Islet of Langerhans (tissue), 1 donor: Measurements from ENCODE around the gene CHKA.

Experiments used
- FAIRE-seq: peaks from one replicate; lab custom pipeline; 2011; peaks lifted over from hg19 to GRCh38; lab: Jason Lieb, UNC

CHKA gene

GRCh38 chr11:68012843-68013610 lies 108.2 kb downstream of the CHKA start:
- no peak for FAIRE-seq

GRCh38 chr11:68012044-68012842 lies 108.9 kb downstream of the CHKA start:
- FAIRE-seq, result no peak

DNA sequence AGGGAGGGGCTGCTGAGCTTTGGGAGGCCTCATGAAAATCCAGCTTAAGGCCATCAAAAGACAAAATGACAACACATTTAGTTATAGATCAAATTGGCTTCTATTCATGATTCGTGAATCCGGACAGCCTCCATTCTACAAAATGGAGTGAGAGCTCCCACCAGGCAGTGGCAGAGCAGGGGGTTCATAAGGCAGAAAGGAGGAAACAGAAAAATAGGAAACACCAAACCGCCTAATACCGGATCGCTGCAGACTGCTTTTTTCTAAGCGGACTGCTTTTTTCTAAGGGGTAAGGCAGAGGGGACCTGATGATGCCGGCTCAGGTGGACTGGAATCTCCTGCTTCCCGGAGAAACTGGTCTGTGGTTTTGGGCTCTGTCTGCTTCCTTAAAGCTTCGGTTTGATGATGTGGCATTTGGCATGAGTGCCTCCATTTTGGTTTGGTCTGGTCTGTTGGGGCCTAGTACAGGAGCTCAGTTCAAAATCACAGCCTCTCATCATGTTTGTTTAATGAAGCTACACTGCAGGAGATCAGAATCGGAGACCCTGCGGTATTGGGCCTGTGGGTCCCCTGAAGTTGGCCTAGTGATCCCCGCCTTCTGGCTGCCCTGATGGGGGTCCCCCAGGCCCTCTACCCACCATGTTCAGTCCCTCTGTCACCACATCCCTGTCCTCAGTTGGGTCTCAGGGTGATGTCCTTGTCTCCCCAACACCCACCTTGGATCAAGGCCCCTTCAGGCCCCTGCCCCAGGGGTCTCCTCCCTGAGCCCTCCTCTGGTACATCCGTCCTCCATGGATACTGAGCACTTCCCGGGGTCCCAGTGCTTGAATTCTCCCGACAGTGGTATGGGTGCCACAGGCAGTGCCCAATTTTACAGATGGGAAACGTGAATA lies 109.9 kb downstream of the CHKA start:
- FAIRE-seq, result no peak

DNA sequence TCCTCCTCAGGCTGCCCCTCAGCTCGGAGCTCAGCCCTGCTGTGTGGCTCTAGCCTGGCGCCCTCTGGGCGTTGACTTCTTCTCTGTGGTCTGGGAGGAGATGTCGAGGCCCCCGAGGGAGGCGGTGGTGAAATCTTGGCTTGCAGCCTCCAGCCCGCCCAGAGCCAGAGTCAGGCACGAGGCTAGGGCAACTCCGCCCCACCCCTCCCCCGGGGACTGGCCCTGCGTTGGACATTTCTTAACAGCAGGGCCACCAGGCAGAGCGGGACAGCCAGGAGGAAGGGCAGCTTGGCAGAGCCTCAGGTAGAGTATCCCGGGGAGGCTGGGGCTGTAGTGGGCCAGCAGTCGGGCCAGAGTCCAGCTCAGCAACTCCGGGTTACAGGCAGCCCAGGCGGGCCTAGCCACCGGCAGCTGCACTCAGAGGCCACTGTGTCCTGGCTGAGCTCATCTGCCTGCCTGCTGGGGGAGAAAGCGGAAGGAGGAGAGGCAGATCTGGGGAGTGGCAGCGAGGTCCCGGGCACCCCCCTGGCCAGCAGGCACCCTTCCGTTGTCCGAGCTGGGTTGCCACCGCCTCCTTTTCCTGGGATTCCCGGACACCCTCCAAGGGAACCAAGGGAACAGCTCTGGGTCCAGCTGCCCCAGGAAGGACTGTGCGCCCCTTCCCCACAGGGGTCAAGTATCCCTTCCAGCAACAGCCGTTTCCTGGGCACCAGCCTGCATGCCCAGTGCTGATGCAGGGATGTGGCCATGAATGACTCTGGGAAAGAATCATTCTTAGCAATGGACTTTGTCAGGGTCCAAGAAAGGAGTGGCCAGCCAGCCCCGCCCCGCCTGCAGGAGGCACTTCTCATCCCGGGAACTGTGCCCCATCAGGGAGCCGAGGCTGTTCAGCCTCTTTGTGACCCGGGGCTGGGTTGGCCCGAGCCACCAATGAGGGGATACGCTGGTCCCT lies 110.8 kb downstream of the CHKA start, which contains the start of gene ALDH3B1:
TSS of gene ALDH3B1 (plus strand) at position 238 of the 952 bp plus-strand sequence. CDS start 4,971 bp downstream, outside the sequence.
- FAIRE-seq, result no peak

DNA sequence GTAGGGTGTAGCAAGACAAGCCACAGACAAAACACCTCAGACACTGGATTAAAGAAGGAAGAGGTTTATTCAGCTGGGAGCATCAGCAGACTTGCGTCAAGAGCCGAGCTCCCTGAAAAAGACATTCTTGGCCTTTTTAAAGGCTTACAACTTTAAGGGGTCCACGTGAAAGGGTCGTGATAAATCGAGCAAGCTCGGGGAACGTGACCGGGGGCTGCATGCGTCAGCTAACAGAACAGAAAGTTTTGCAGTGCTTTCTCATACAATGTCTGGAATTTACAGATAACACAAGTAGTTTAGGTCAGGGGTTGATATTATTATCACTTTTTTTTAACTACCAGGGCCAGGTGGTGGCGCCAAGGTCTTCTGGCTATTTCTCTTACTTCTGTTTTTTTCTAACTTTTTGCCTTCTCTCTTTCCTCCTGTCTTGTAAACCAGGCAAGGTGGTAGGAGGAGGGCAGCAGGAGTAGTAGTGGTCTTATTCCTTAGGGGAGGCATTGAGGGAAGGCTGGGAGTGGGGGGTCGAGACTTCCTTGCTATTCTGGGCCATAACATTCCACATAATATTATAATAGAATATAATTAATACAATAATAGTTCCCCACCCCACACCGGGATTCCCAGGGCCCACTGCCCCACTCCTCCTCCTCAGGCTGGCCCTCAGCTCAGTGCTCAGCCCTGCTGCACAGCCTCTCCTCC lies 111.6 kb downstream of the CHKA start:
- no peak for FAIRE-seq

- FAIRE-seq, result no peak
Observed at GRCh38 chr11:68008381-68009337, 112.5 kb downstream of the CHKA start.

GRCh38 chr11:68007498-68008380 lies 113.4 kb downstream of the CHKA start:
- FAIRE-seq, result no peak

GRCh38 chr11:68006606-68007166 lies 114.5 kb downstream of the CHKA start:
- no peak for FAIRE-seq

DNA sequence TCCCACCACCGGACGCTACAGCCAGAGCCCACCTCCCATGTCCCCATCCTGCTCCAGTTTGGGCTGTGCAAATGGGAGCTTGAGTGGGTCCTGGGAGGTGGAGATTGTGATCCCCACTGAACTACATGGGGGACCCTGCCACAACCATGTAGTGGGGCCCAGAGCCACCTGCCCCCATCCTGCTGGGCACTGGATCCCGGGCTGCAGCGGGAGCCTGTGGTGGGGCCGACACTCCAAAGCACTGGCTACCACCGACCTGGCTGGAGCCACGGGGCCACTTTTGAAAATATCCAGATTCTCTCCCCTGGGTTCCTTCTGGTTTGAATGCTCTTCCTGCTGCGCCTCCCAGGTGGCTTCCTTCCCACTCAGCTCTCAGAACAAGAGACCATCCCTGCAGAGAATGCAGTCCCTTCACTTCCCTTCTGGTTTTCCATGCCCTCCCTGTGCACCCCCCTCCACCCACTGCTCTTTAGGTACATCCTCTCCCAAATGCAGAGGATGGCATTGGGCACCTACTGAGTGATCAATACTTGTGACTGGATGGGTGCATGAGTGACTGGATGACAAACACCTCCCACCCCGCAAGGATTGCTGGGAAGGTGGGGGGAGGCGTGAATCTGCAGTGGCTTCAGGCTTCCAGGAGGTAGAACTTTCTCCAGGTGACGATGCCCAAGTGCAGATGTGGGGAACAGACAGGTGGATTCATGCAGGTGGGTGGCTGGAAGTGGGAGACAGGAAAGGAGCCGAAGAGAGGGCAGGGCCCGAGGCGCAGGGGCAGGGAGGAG lies 116.4 kb downstream of the CHKA start:
- no peak for FAIRE-seq

DNA sequence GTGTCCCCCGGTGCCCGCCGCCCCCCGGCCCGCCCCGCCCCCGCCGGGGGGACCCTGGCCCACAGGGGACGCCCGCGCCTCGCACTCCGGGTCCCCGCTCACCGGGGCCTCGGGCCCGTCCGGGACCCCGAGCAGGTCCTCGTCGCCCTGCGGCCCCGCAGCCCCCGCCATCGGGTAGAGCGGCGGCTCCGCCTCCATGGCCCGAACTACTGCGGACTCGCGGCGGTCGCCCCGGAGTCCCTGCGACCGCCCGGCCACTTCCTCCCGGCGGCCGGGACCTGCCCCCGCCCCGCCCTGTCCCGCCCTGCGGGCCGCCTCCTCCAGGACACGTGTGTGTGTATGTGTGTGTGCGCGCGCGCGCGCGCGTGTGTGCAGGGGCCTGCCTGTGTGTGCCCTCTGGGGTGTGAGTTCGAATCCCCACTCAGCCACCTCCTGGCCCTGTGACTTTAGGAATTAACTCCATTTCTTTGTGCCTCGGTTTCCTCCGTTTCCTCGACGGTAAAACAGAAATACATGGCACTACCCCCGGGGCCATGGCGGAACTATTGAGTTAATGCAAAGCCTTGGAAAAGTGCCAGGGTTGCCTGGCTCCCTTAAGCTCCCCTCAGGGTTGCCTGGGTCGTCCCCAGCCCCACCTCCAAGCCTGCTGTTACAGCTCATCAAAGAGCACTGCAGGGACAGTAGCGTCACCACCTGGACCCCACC lies 117.2 kb downstream of the CHKA start, which contains the start of gene UNC93B1:
TSS of gene UNC93B1 (minus strand) at position 252 of the 705 bp plus-strand sequence. CDS start at position 198, 54 bp downstream.
- FAIRE-seq, result no peak

GRCh38 chr11:68002938-68003845 lies 118.0 kb downstream of the CHKA start:
- no peak for FAIRE-seq
